K562 (cell line): ENCODE measurements around the gene ITPR2. TPM values are rescaled to one million over a fixed set of nuclear protein-coding genes. Genes with fewer than 3 reads are reported as not detected.

Source experiments
- ATF1 ChIP-seq, 2 experiments: fragments of 450-650 bp in 1 of 2; IDR thresholded peaks; 2 replicates each; pipeline ENCODE4 v1.6.1; 2016; ENCODE audit warnings: missing compliant biosample characterization in 1 of 2, missing genetic modification characterization in 1 of 2
- CXXC5 ChIP-seq: fragments of 250-450 bp; sonication (Bioruptor Pico); IDR thresholded peaks from 2 replicates; pipeline ENCODE4 v1.8.0; 2022; ENCODE audit warnings: inconsistent platforms, mild to moderate bottlenecking, moderate library complexity
- EHMT2 ChIP-seq: fragments of 450-650 bp; IDR thresholded peaks from 2 replicates; pipeline ENCODE4 v1.6.1; 2018; ENCODE audit warnings: antibody characterized with exemption
- FOXA1 ChIP-seq: fragments of 450-650 bp; IDR thresholded peaks from 2 replicates; pipeline ENCODE4 v1.6.1; 2016; ENCODE audit warnings: mild to moderate bottlenecking, borderline replicate concordance
- KAT2B ChIP-seq: IDR thresholded peaks from one replicate; pipeline ENCODE4 v1.6.1; 2012; ENCODE audit warnings: low read depth, mild to moderate bottlenecking, control low read depth, inconsistent platforms, low read length, moderate library complexity
- KLF10 ChIP-seq: fragments of 250-450 bp; sonication (Bioruptor Pico); IDR thresholded peaks from 2 replicates; pipeline ENCODE4 v1.6.1; 2021; ENCODE audit warnings: matching md5 sums
- MAFK ChIP-seq: IDR thresholded peaks from 2 replicates; pipeline ENCODE4 v1.6.1; 2011; ENCODE audit warnings: low read length, improper control_type of control experiment
- MAX ChIP-seq: sonication (generic); formaldehyde crosslinking; IDR thresholded peaks from 2 replicates; pipeline ENCODE4 v1.9.0; 2022; ENCODE audit warnings: mild to moderate bottlenecking, missing genetic modification reagents
- MAZ ChIP-seq, 2 experiments: fragments of 450-650 bp in 1 of 2; sonication (generic) in 1 of 2; formaldehyde crosslinking; IDR thresholded peaks in 1 of 2; conservative IDR thresholded peaks in 1 of 2; 2 replicates each; pipeline versions ENCODE4 v1.4.0 to v1.5.0; 2020; ENCODE audit warnings: mild to moderate bottlenecking in 1 of 2, missing genetic modification reagents in 1 of 2
- MXI1 ChIP-seq: IDR thresholded peaks from 2 replicates; pipeline ENCODE4 v1.6.1; 2011; ENCODE audit warnings: low read depth, mild to moderate bottlenecking, improper control_type of control experiment, low read length
- POLR2AphosphoS5 ChIP-seq: IDR thresholded peaks from 2 replicates; pipeline ENCODE4 v1.6.1; 2011; ENCODE audit warnings: mild to moderate bottlenecking, low read depth, low read length, moderate library complexity; ENCODE audit not compliant: control insufficient read depth, insufficient read depth
- PRMT5 ChIP-seq: sonication (generic); formaldehyde crosslinking; IDR thresholded peaks from 2 replicates; pipeline ENCODE4 v1.5.0; 2020; ENCODE audit warnings: missing genetic modification reagents
- SETDB1 ChIP-seq: IDR thresholded peaks from one replicate; pipeline ENCODE4 v1.6.1; 2012; ENCODE audit warnings: low read length, control low read depth, inconsistent platforms
- SMAD1 ChIP-seq: fragments of 150-350 bp; IDR thresholded peaks from 2 replicates; pipeline ENCODE4 v1.6.1; 2014; ENCODE audit warnings: low read length, low read depth; ENCODE audit not compliant: partially characterized antibody
- ZBTB1 ChIP-seq: sonication (generic); formaldehyde crosslinking; IDR thresholded peaks from 2 replicates; pipeline ENCODE4 v1.8.1; 2023; ENCODE audit warnings: missing genetic modification reagents, low read depth, mild to moderate bottlenecking, borderline replicate concordance
- ZNF175 ChIP-seq: fragments of 200-800 bp; sonication (Bioruptor generic); IDR thresholded peaks from 2 replicates; pipeline ENCODE4 v1.6.1; 2016; ENCODE audit warnings: low read depth, mild to moderate bottlenecking, missing genetic modification characterization, missing compliant biosample characterization
- ZNF224 ChIP-seq: sonication (generic); formaldehyde crosslinking; IDR thresholded peaks from 2 replicates; pipeline ENCODE4 v1.8.0; 2022; ENCODE audit warnings: mild to moderate bottlenecking, missing genetic modification reagents
- ZNF23 ChIP-seq: fragments of 250-450 bp; sonication (Bioruptor Pico); IDR thresholded peaks from 2 replicates; pipeline ENCODE4 v1.4.0; 2020; ENCODE audit warnings: mild to moderate bottlenecking
- ZNF507 ChIP-seq: conservative IDR thresholded peaks from 2 replicates; pipeline ENCODE4 v1.6.1; 2017; ENCODE audit warnings: missing genetic modification characterization, missing compliant biosample characterization
- ZNF699 ChIP-seq: fragments of 250-450 bp; sonication (Bioruptor Pico); IDR thresholded peaks from 2 replicates; pipeline ENCODE4 v1.8.0; 2021; ENCODE audit warnings: mild to moderate bottlenecking, moderate library complexity; ENCODE audit not compliant: insufficient replicate concordance
- polyA plus RNA-seq, 8 experiments: library from polyadenylated mRNA; depleted of rRNA in 4 of 8; stranded (reverse) in 5 of 8; unstranded in 3 of 8; fragments of >200 nt; fragmentation: Nextera tagmentation in 2 of 8; fragmentation: Illumina TruSeq in 1 of 8; extraction: Ambion mirVana in 2 of 8; extraction: Trizol in 1 of 8; gene quantifications; 2 replicates each; pipeline versions ENCODE4 v1.2.1 to v1.2.3, GENCODE V29; 2011 to 2014; ENCODE audit warnings: inconsistent platforms in 1 of 8, missing spikeins in 1 of 8
- total RNA-seq, 7 experiments: library from RNA; depleted of rRNA in 6 of 7; stranded (reverse); fragments of >200 nt in 6 of 7; fragmentation: Illumina TruSeq in 2 of 7; extraction: Trizol in 2 of 7; gene quantifications; 2 replicates each; pipeline versions ENCODE4 v1.2.1 to v1.2.3, GENCODE V29; 2011 to 2021; ENCODE audit warnings: low replicate concordance in 1 of 7
- TF ChIP-seq, protein P1 (sequence below), 2 experiments: fragments of 450-650 bp in 1 of 2; IDR thresholded peaks; 2 replicates each; pipeline ENCODE4 v1.6.1; 2011 to 2017; ENCODE audit warnings: low read depth in 2 of 2, antibody characterized with exemption in 1 of 2, borderline replicate concordance in 1 of 2, low read length in 1 of 2, mild to moderate bottlenecking in 1 of 2, mixed read lengths in 1 of 2; ENCODE audit not compliant: control insufficient read depth in 1 of 2
- TF ChIP-seq, protein P2 (sequence below): fragments of 450-650 bp; conservative IDR thresholded peaks from 2 replicates; pipeline ENCODE4 v1.6.1; 2016; ENCODE audit warnings: missing genetic modification characterization, low read depth, mild to moderate bottlenecking, control low read depth, missing compliant biosample characterization

ITPR2 gene
- total and polyA plus RNA-seq, 9 of the 15 experiments (the other 6 are each of a cell fraction or from before 2014, with no cell fraction given), result 0.21 to 3.3 (median 0.95) TPM

DNA sequence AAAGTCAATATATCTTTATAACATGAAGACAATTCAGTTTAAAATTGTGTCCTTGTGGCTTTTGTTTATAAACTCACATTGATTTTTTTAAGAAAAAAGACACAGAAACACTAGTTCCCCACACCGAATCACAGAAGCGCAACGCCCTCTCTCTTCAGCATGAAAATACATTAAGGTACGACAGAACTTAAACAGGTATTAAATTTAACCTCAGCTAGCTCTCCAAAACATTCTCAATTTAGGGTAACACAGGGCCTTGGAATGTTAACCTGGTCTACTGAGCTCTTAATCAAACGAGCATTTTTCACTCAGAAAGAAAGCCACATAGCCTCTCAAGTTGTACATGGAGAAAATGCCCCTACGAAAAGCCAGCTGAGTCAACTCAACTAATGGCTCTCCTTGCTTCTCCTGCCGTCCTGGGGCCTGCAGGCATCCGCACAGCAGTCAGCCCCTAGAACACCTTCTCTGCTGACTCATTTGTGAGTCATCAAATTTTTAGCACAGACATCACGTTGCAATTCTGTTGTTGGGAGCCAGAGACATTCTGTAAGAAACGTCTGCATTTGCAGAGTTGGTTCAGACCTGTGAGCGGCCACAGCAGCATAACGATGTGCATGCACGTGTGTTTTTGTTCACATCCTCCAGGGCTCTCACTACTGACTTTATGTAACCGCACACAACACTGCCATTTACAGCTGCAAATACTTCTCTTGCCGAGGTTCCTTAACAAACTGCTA, 141.6 kb downstream of the ITPR2 start (continued):
- TF ChIP-seq, protein P1, sequence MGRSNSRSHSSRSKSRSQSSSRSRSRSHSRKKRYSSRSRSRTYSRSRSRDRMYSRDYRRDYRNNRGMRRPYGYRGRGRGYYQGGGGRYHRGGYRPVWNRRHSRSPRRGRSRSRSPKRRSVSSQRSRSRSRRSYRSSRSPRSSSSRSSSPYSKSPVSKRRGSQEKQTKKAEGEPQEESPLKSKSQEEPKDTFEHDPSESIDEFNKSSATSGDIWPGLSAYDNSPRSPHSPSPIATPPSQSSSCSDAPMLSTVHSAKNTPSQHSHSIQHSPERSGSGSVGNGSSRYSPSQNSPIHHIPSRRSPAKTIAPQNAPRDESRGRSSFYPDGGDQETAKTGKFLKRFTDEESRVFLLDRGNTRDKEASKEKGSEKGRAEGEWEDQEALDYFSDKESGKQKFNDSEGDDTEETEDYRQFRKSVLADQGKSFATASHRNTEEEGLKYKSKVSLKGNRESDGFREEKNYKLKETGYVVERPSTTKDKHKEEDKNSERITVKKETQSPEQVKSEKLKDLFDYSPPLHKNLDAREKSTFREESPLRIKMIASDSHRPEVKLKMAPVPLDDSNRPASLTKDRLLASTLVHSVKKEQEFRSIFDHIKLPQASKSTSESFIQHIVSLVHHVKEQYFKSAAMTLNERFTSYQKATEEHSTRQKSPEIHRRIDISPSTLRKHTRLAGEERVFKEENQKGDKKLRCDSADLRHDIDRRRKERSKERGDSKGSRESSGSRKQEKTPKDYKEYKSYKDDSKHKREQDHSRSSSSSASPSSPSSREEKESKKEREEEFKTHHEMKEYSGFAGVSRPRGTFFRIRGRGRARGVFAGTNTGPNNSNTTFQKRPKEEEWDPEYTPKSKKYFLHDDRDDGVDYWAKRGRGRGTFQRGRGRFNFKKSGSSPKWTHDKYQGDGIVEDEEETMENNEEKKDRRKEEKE (IDR thresholded peaks at IDR 0.05; ENCODE audit: borderline replicate concordance in 1 of 2, control insufficient read depth in 1 of 2, low read depth in 2 of 2, low read length in 1 of 2), result no peak
- TF ChIP-seq, protein P2, sequence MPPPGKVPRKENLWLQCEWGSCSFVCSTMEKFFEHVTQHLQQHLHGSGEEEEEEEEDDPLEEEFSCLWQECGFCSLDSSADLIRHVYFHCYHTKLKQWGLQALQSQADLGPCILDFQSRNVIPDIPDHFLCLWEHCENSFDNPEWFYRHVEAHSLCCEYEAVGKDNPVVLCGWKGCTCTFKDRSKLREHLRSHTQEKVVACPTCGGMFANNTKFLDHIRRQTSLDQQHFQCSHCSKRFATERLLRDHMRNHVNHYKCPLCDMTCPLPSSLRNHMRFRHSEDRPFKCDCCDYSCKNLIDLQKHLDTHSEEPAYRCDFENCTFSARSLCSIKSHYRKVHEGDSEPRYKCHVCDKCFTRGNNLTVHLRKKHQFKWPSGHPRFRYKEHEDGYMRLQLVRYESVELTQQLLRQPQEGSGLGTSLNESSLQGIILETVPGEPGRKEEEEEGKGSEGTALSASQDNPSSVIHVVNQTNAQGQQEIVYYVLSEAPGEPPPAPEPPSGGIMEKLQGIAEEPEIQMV (tag), result peak; percentile 64; the same call in 1 of the 2 replicates
- TF ChIP-seq PRMT5 (CRISPR knock-in tag), result no peak
- TF ChIP-seq ZBTB1 (CRISPR knock-in tag), result no peak
- no peak for TF ChIP-seq SETDB1
- TF ChIP-seq MAZ (CRISPR knock-in tag; conservative IDR thresholded peaks at IDR 0.05 in 1 of 2, IDR thresholded peaks at IDR 0.05 in 1 of 2), result no peak
- TF ChIP-seq ZNF224, result no peak
- no peak for TF ChIP-seq ZNF23 (CRISPR knock-in tag)
- no peak for TF ChIP-seq ZNF507 (tag)
- TF ChIP-seq KAT2B, result no peak
- TF ChIP-seq CXXC5, result peak; percentile 76
- peak; percentile 88 for TF ChIP-seq EHMT2
- no peak for TF ChIP-seq SMAD1
- TF ChIP-seq POLR2AphosphoS5, result no peak
- no peak for TF ChIP-seq ATF1 (CRISPR knock-in tag; IDR thresholded peaks at IDR 0.05)
- peak; percentile 74 for TF ChIP-seq ATF1 (tag; IDR thresholded peaks at IDR 0.05)
- TF ChIP-seq KLF10 (CRISPR knock-in tag), result no peak
- no peak for TF ChIP-seq FOXA1
- no peak for TF ChIP-seq MXI1
- no peak for TF ChIP-seq ZNF699
- peak; percentile 95 for TF ChIP-seq MAFK
- TF ChIP-seq MAX (CRISPR knock-in tag), result peak; percentile 35; the same call in 1 of the 2 replicates
- TF ChIP-seq ZNF175, result peak; percentile 92
